Mesenchymal stem cell (in vitro differentiated cells and primary cell): ENCODE measurements around the gene ZNF594.
"Not testable (repeated sequence)": the region's sequence is repeated elsewhere in the genome, so short reads cannot be mapped to it uniquely, and the experiment has no call there.

Experiments used
- DNase-seq: peaks from one replicate; pipeline ENCODE4 v3.0.0-alpha.2; 2013
- H2AFZ ChIP-seq: one replicate; pipeline ENCODE4 v1.6.1; 2013; ENCODE audit warnings: low read depth, mild to moderate bottlenecking, control low read depth, inconsistent platforms, low read length, moderate library complexity
- H2AK5ac ChIP-seq: 2 replicates; pipeline ENCODE4 v1.6.1; 2013; ENCODE audit warnings: low read length, moderate library complexity, mild to moderate bottlenecking, inconsistent platforms; ENCODE audit not compliant: severe bottlenecking
- H2BK120ac ChIP-seq: one replicate; pipeline ENCODE4 v1.6.1; 2013; ENCODE audit warnings: low read depth, mild to moderate bottlenecking, inconsistent platforms, low read length, moderate library complexity
- H2BK12ac ChIP-seq, 2 experiments: one replicate each; pipeline ENCODE4 v1.6.1; 2013; ENCODE audit warnings: inconsistent platforms in 2 of 2, low read length in 2 of 2, mild to moderate bottlenecking in 2 of 2, moderate library complexity in 2 of 2, control low read depth in 1 of 2
- H2BK15ac ChIP-seq: one replicate; pipeline ENCODE4 v1.6.1; 2013; ENCODE audit warnings: mild to moderate bottlenecking, low read depth, inconsistent platforms; ENCODE audit not compliant: poor library complexity, severe bottlenecking
- H2BK5ac ChIP-seq: 2 replicates; pipeline ENCODE4 v1.6.1; 2013; ENCODE audit warnings: low read depth, mild to moderate bottlenecking, low read length, control low read depth, inconsistent platforms; ENCODE audit not compliant: poor library complexity, severe bottlenecking
- H3K14ac ChIP-seq, 2 experiments: one replicate each; pipeline ENCODE4 v1.6.1; 2013; ENCODE audit warnings: inconsistent platforms in 2 of 2, low read length in 2 of 2, control low read depth in 1 of 2, mild to moderate bottlenecking in 1 of 2, moderate library complexity in 1 of 2
- H3K18ac ChIP-seq, 2 experiments: one replicate each; pipeline ENCODE4 v1.6.1; 2013; ENCODE audit warnings: inconsistent platforms in 2 of 2, low read length in 2 of 2, control low read depth in 1 of 2, low read depth in 1 of 2, mild to moderate bottlenecking in 1 of 2
- H3K23ac ChIP-seq, 2 experiments: one replicate each; pipeline ENCODE4 v1.6.1; 2013; ENCODE audit warnings: inconsistent platforms in 2 of 2, low read length in 2 of 2, mild to moderate bottlenecking in 2 of 2, moderate library complexity in 2 of 2, control low read depth in 1 of 2
- H3K27ac ChIP-seq: 2 replicates; pipeline ENCODE4 v1.5.1; 2013; ENCODE audit warnings: mild to moderate bottlenecking, moderate library complexity, low read length, control low read depth, inconsistent platforms; ENCODE audit not compliant: poor library complexity, severe bottlenecking
- H3K27me3 ChIP-seq, 2 experiments: 2 replicates each; pipeline versions ENCODE4 v1.6.1 to v1.7.0; 2013; ENCODE audit warnings: low read length in 2 of 2, mild to moderate bottlenecking in 2 of 2, moderate library complexity in 2 of 2, control low read depth in 1 of 2, inconsistent platforms in 1 of 2; ENCODE audit not compliant: control insufficient read depth in 1 of 2, insufficient read depth in 1 of 2
- H3K36me3 ChIP-seq, 2 experiments: 2 replicates each; pipeline versions ENCODE4 v1.6.1 to v1.7.0; 2013; ENCODE audit warnings: low read length in 2 of 2, control low read depth in 1 of 2, inconsistent platforms in 1 of 2, low read depth in 1 of 2, mild to moderate bottlenecking in 1 of 2; ENCODE audit not compliant: insufficient read depth in 2 of 2, control insufficient read depth in 1 of 2
- H3K4ac ChIP-seq, 2 experiments: one replicate each; pipeline ENCODE4 v1.6.1; 2013; ENCODE audit warnings: inconsistent platforms in 2 of 2, low read length in 2 of 2, mild to moderate bottlenecking in 2 of 2, moderate library complexity in 2 of 2, control low read depth in 1 of 2, low read depth in 1 of 2
- H3K4me1 ChIP-seq: 2 replicates; pipeline ENCODE4 v1.6.1; 2013; ENCODE audit warnings: low read depth, low read length, control low read depth; ENCODE audit not compliant: control insufficient read depth, insufficient read depth
- H3K4me2 ChIP-seq: 2 replicates; pipeline ENCODE4 v1.6.1; 2013; ENCODE audit warnings: low read length, mild to moderate bottlenecking, inconsistent platforms; ENCODE audit not compliant: poor library complexity, severe bottlenecking
- H3K4me3 ChIP-seq, 2 experiments: 2 replicates each; pipeline versions ENCODE4 v1.5.1 to v1.7.0; 2013; ENCODE audit warnings: low read length in 2 of 2, mild to moderate bottlenecking in 2 of 2, control low read depth in 1 of 2, low read depth in 1 of 2; ENCODE audit not compliant: insufficient read depth in 1 of 2
- H3K79me1 ChIP-seq: replicated peaks from 2 replicates; pipeline ENCODE4 v1.6.1; 2013; ENCODE audit warnings: mild to moderate bottlenecking, control low read depth, low read length, inconsistent platforms; ENCODE audit not compliant: poor library complexity, severe bottlenecking
- H3K9ac ChIP-seq: 2 replicates; pipeline ENCODE4 v1.7.0; 2013; ENCODE audit warnings: mild to moderate bottlenecking, low read length, moderate library complexity
- H3K9me3 ChIP-seq: 2 replicates; pipeline ENCODE4 v1.7.0; 2013; ENCODE audit warnings: mild to moderate bottlenecking, low read length; ENCODE audit not compliant: control insufficient read depth
- H4K8ac ChIP-seq: one replicate; pipeline ENCODE4 v1.6.1; 2013; ENCODE audit warnings: inconsistent platforms, mild to moderate bottlenecking, low read length, moderate library complexity
- H4K91ac ChIP-seq: one replicate; pipeline ENCODE4 v1.6.1; 2013; ENCODE audit warnings: mild to moderate bottlenecking, low read length, inconsistent platforms
- WGBS: methylation state at CpG from one replicate; pipeline ENCODE4 v1.1.7; 2013; ENCODE audit warnings: mixed read lengths; 5-methylcytosine and 5-hydroxymethylcytosine counted together

Gene ZNF594

GRCh38 chr17:5179003-5179402 lies 12.7 kb downstream of the ZNF594 start:
- no peak overlapping the region for H2AK5ac ChIP-seq
- no peak overlapping the region for H3K23ac ChIP-seq
- H3K4ac ChIP-seq = no peak overlapping the region
- WGBS = 93% methylated on average over 12 of the region's 12 CpGs
- H2BK12ac ChIP-seq = no peak overlapping the region
- H3K27me3 ChIP-seq = no peaks in the 10 kb centered on the region
- peaks cover 86% of the 10 kb centered on the region for H3K9me3 ChIP-seq
- no peak overlapping the region for H3K18ac ChIP-seq
- H4K8ac ChIP-seq = no peak overlapping the region
- H3K36me3 ChIP-seq = peaks cover 16 to 31% of the 10 kb centered on the region in 2 experiments
- no peak overlapping the region for H4K91ac ChIP-seq
- no peak for DNase-seq
- no peak overlapping the region for H3K14ac ChIP-seq
- H2BK15ac ChIP-seq = no peak overlapping the region
- H2BK120ac ChIP-seq = no peak overlapping the region
- no peaks in the 10 kb centered on the region for H3K4me1 ChIP-seq
- no peak overlapping the region for H3K27ac ChIP-seq
- H3K4me2 ChIP-seq = no peak overlapping the region
- H2BK5ac ChIP-seq = no peak overlapping the region
- H2AFZ ChIP-seq = no peak overlapping the region
- peaks cover 4% of the 10 kb centered on the region for H3K79me1 ChIP-seq
- H3K4me3 ChIP-seq = peak overlapping the region in 1 of 2 experiments; percentile 60
- H3K9ac ChIP-seq = no peak overlapping the region

- Histone ChIP-seq H3K36me3 (peaks cover 14 to 16% of the 10 kb centered on the region in 2 experiments), H3K9me3 (peaks cover 46% of the 10 kb centered on the region)
- H3K9ac ChIP-seq, H3K4me1 ChIP-seq, H2BK5ac ChIP-seq, H3K27me3 ChIP-seq, H2BK12ac ChIP-seq, H3K14ac ChIP-seq, H2BK120ac ChIP-seq, H2AFZ ChIP-seq, H3K79me1 ChIP-seq, H4K8ac ChIP-seq, H3K4ac ChIP-seq, H2BK15ac ChIP-seq, H3K18ac ChIP-seq, H3K27ac ChIP-seq, H2AK5ac ChIP-seq, DNase-seq, H3K23ac ChIP-seq, H3K4me2 ChIP-seq, H3K4me3 ChIP-seq, H4K91ac ChIP-seq: not testable (repeated sequence)
- 82% methylated on average over 6 of the region's 7 CpGs for WGBS
Measured at GRCh38 chr17:5175027-5175426, 16.6 kb downstream of the ZNF594 start.

GRCh38 chr17:5165791-5166564 lies 25.7 kb downstream of the ZNF594 start:
- not testable (repeated sequence) for H2BK15ac ChIP-seq, H3K4ac ChIP-seq, H3K23ac ChIP-seq, H3K4me3 ChIP-seq, H2BK12ac ChIP-seq, H2BK120ac ChIP-seq, H3K9ac ChIP-seq, H2BK5ac ChIP-seq, H2AFZ ChIP-seq, H4K91ac ChIP-seq, H3K4me1 ChIP-seq, H3K4me2 ChIP-seq, H3K36me3 ChIP-seq, H3K79me1 ChIP-seq, H3K9me3 ChIP-seq, H4K8ac ChIP-seq, H3K14ac ChIP-seq, H3K18ac ChIP-seq, H3K27me3 ChIP-seq
- H2AK5ac ChIP-seq = peak overlapping the region; percentile 83
- peak; percentile 47 for DNase-seq
- H3K27ac ChIP-seq = peak overlapping the region; percentile 43
- 86% methylated on average over 3 of the region's 7 CpGs for WGBS

- Histone ChIP-seq H2BK5ac (no peak overlapping the region), H4K8ac (no peak overlapping the region), H3K4me3 (no peak overlapping the region), H3K4me1 (peaks cover 4% of the 10 kb centered on the region), H3K9me3 (no peaks in the 10 kb centered on the region), H3K14ac (no peak overlapping the region), H3K27me3 (no peaks in the 10 kb centered on the region), H2AK5ac (no peak overlapping the region), H3K4ac (no peak overlapping the region), H4K91ac (no peak overlapping the region), H2AFZ (no peak overlapping the region), H3K79me1 (no peaks in the 10 kb centered on the region), H3K36me3 (no peaks in the 10 kb centered on the region), H2BK12ac (no peak overlapping the region), H2BK120ac (no peak overlapping the region), H3K9ac (no peak overlapping the region), H2BK15ac (no peak overlapping the region), H3K18ac (no peak overlapping the region), H3K23ac (no peak overlapping the region), H3K4me2 (no peak overlapping the region), H3K27ac (no peak overlapping the region)
- DNase-seq = no peak
- WGBS = 91% methylated on average over 5 of the region's 6 CpGs
Measured at GRCh38 chr17:5164436-5164835, 27.2 kb downstream of the ZNF594 start.
